IPS-11a (cell line): ENCODE measurements around the gene CBLB.
A peak's percentile ranks its signal among the peaks of the same experiment; 100 is the strongest.

Experiments
- H3K4me3 ChIP-seq: one replicate; pipeline ENCODE4 v1.5.1; 2013; ENCODE audit warnings: low read depth, low read length, control low read depth

CBLB gene

GRCh38 chr3:105868742-105869530, at the start of gene CBLB:
Gene CBLB (minus strand): TSS chr3:105869012. CDS start chr3:105867577, 1,435 bp downstream.
- peak within 1 kb of the TSS; percentile 96 for H3K4me3 ChIP-seq

GRCh38 chr3:105916767-105917166, 48.0 kb upstream of the CBLB start:
- no peak overlapping the region for H3K4me3 ChIP-seq

GRCh38 chr3:105915524-105915923, 46.7 kb upstream of the CBLB start:
- H3K4me3 ChIP-seq: no peak overlapping the region

- no peak overlapping the region for H3K4me3 ChIP-seq
Observed at GRCh38 chr3:105913616-105914015, 44.8 kb upstream of the CBLB start.

GRCh38 chr3:105912891-105913290, 44.1 kb upstream of the CBLB start:
- H3K4me3 ChIP-seq: no peak overlapping the region

- no peak overlapping the region for H3K4me3 ChIP-seq
Observed at GRCh38 chr3:105911496-105911895, 42.7 kb upstream of the CBLB start.

- no peak overlapping the region for H3K4me3 ChIP-seq
Observed at GRCh38 chr3:105907777-105908176, 39.0 kb upstream of the CBLB start.

- no peak overlapping the region for H3K4me3 ChIP-seq
Observed at GRCh38 chr3:105906836-105907235, 38.0 kb upstream of the CBLB start.

- H3K4me3 ChIP-seq: no peak overlapping the region
Observed at GRCh38 chr3:105906345-105906744, 37.5 kb upstream of the CBLB start.

- no peak overlapping the region for H3K4me3 ChIP-seq
Observed at GRCh38 chr3:105905328-105905727, 36.5 kb upstream of the CBLB start.

- H3K4me3 ChIP-seq: no peak overlapping the region
Observed at GRCh38 chr3:105904678-105905284, 36.0 kb upstream of the CBLB start.

- no peak overlapping the region for H3K4me3 ChIP-seq
Observed at GRCh38 chr3:105904251-105904650, 35.4 kb upstream of the CBLB start.

- H3K4me3 ChIP-seq: no peak overlapping the region
Observed at GRCh38 chr3:105899516-105899915, 30.7 kb upstream of the CBLB start.

GRCh38 chr3:105891101-105891500, 22.3 kb upstream of the CBLB start:
- no peak overlapping the region for H3K4me3 ChIP-seq

GRCh38 chr3:105888621-105889579, 20.1 kb upstream of the CBLB start:
- no peak overlapping the region for H3K4me3 ChIP-seq

- no peak overlapping the region for H3K4me3 ChIP-seq
Observed at GRCh38 chr3:105885256-105885655, 16.4 kb upstream of the CBLB start.

- H3K4me3 ChIP-seq: no peak overlapping the region
Observed at GRCh38 chr3:105883798-105884377, 15.1 kb upstream of the CBLB start.

- H3K4me3 ChIP-seq: no peak overlapping the region
Observed at GRCh38 chr3:105880681-105881290, 12.0 kb upstream of the CBLB start.

- H3K4me3 ChIP-seq: no peak overlapping the region
Observed at GRCh38 chr3:105878061-105878460, 9.2 kb upstream of the CBLB start.

- H3K4me3 ChIP-seq: no peak overlapping the region
Observed at GRCh38 chr3:105877336-105877910, 8.6 kb upstream of the CBLB start.
